C4-2B (cell line): ENCODE results near the gene SLC2A13.
"Not testable (repeated sequence)": the region's sequence is repeated elsewhere in the genome, so short reads cannot be mapped to it uniquely, and the experiment has no call there.

Experiments used
- ZFX ChIP-seq: fragments of 450-650 bp; IDR thresholded peaks from 2 replicates; pipeline ENCODE4 v1.6.1; 2017
- TF ChIP-seq, protein P1 (sequence below): fragments of 450-650 bp; conservative IDR thresholded peaks from 2 replicates; pipeline ENCODE4 v1.5.1; 2017; ENCODE audit warnings: mild to moderate bottlenecking

GRCh38 chr12:39785814-39786213 is 320.1 kb downstream of the SLC2A13 start:
- TF ChIP-seq, protein P1, sequence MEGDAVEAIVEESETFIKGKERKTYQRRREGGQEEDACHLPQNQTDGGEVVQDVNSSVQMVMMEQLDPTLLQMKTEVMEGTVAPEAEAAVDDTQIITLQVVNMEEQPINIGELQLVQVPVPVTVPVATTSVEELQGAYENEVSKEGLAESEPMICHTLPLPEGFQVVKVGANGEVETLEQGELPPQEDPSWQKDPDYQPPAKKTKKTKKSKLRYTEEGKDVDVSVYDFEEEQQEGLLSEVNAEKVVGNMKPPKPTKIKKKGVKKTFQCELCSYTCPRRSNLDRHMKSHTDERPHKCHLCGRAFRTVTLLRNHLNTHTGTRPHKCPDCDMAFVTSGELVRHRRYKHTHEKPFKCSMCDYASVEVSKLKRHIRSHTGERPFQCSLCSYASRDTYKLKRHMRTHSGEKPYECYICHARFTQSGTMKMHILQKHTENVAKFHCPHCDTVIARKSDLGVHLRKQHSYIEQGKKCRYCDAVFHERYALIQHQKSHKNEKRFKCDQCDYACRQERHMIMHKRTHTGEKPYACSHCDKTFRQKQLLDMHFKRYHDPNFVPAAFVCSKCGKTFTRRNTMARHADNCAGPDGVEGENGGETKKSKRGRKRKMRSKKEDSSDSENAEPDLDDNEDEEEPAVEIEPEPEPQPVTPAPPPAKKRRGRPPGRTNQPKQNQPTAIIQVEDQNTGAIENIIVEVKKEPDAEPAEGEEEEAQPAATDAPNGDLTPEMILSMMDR: not testable (repeated sequence)
- not testable (repeated sequence) for TF ChIP-seq ZFX
